RPMI7951 (cell line): Measurements from ENCODE around the gene SUPT3H. TPM values are rescaled to one million over a fixed set of nuclear protein-coding genes. Genes with fewer than 3 reads are reported as not detected.

Experiments used
- DNase-seq: peaks from one replicate; pipeline ENCODE4 v3.0.0-alpha.2; 2012; ENCODE audit warnings: low read depth
- total RNA-seq: library from RNA; depleted of rRNA; stranded (reverse); fragments of >200 nt; shearing (Covaris generic); gene quantifications from 2 replicates; pipeline ENCODE4 v1.2.3, GENCODE V29; 2014

The SUPT3H gene
- total RNA-seq, 1 experiment from 2014 or later: 7.7 TPM

- DNase-seq: no peak
Observed at GRCh38 chr6:45003961-45004360, 373.8 kb downstream of the SUPT3H start.

GRCh38 chr6:45003387-45003786 is 374.3 kb downstream of the SUPT3H start:
- DNase-seq: no peak

- DNase-seq: peak; percentile 37
Observed at GRCh38 chr6:45002390-45003105, 375.2 kb downstream of the SUPT3H start.

- DNase-seq: peak; percentile 6
Observed at GRCh38 chr6:45001663-45002062, 376.1 kb downstream of the SUPT3H start.

GRCh38 chr6:45000833-45001232 is 376.9 kb downstream of the SUPT3H start:
- DNase-seq: no peak

- DNase-seq: no peak
Observed at GRCh38 chr6:44999066-44999465, 378.7 kb downstream of the SUPT3H start.

GRCh38 chr6:44995486-44996132 is 382.1 kb downstream of the SUPT3H start:
- no peak for DNase-seq

GRCh38 chr6:44989391-44989790 is 388.3 kb downstream of the SUPT3H start:
- no peak for DNase-seq

GRCh38 chr6:44985006-44985405 is 392.7 kb downstream of the SUPT3H start:
- DNase-seq: no peak

- no peak for DNase-seq
Observed at GRCh38 chr6:44983467-44984365, 394.0 kb downstream of the SUPT3H start.

GRCh38 chr6:44980841-44981240 is 396.9 kb downstream of the SUPT3H start:
- DNase-seq: no peak

- DNase-seq: no peak
Observed at GRCh38 chr6:44976677-44977641, 400.8 kb downstream of the SUPT3H start.

- DNase-seq: no peak
Observed at GRCh38 chr6:44974511-44974910, 403.2 kb downstream of the SUPT3H start.

GRCh38 chr6:44972709-44973108 is 405.0 kb downstream of the SUPT3H start:
- no peak for DNase-seq

- no peak for DNase-seq
Observed at GRCh38 chr6:44969446-44970185, 408.1 kb downstream of the SUPT3H start.

- DNase-seq: peak; percentile 12
Observed at GRCh38 chr6:44967481-44967880, 410.3 kb downstream of the SUPT3H start.

GRCh38 chr6:44966449-44967092 is 411.2 kb downstream of the SUPT3H start:
- DNase-seq: peak; percentile 80

GRCh38 chr6:44965708-44966107 is 412.0 kb downstream of the SUPT3H start:
- DNase-seq: no peak

GRCh38 chr6:44960898-44961297 is 416.8 kb downstream of the SUPT3H start:
- peak; percentile 15 for DNase-seq

GRCh38 chr6:44959651-44960050 is 418.1 kb downstream of the SUPT3H start:
- DNase-seq: no peak
